Endothelial cell of umbilical vein (primary cell): Measurements from ENCODE around the gene CD80. TPM values are rescaled to one million over a fixed set of nuclear protein-coding genes. Genes with fewer than 3 reads are reported as not detected.

ENCODE experiments used
- BruUV-seq: library from RNA; stranded (reverse); fragments of 400-500 nt; replicated peaks from 2 replicates; lab custom pipeline; 2021; lab: Mats Ljungman, UMichigan
- CTCF ChIA-PET: fragments of 300-600, 350-600 bp; sonication (Branson Sonifier 250); formaldehyde crosslinking; loops from one replicate; lab custom pipeline; 2021; ENCODE audit warnings: antibody characterized with exemption, inconsistent platforms; lab: Charles Lee
- POLR2A ChIA-PET: fragments of 300-600, 350-600 bp; sonication (Branson Sonifier 250); formaldehyde crosslinking; loops from one replicate; lab custom pipeline; 2021; ENCODE audit warnings: antibody characterized with exemption, inconsistent platforms; lab: Charles Lee
- DNase-seq: peaks from one replicate; pipeline ENCODE4 v3.0.0-alpha.2; 2011; ENCODE audit warnings: low read depth, low spot score
- FAIRE-seq: peaks from 2 replicates; lab custom pipeline; 2011; peaks lifted over from hg19 to GRCh38; lab: Jason Lieb, UNC
- H2AFZ ChIP-seq: 2 replicates; pipeline ENCODE4 v1.6.0; 2012; ENCODE audit warnings: low read depth, low read length, control low read depth, inconsistent platforms
- H3K27ac ChIP-seq: 2 replicates; pipeline ENCODE4 v1.5.1; 2011; ENCODE audit warnings: low read depth, mild to moderate bottlenecking, control low read depth, low read length, moderate library complexity; ENCODE audit not compliant: insufficient read depth
- H3K27me3 ChIP-seq, 2 experiments: 2 replicates each; pipeline versions ENCODE4 v1.6.0 to v1.6.1; 2011; ENCODE audit warnings: low read length in 2 of 2, mixed read lengths in 1 of 2; ENCODE audit not compliant: control insufficient read depth in 2 of 2, insufficient read depth in 2 of 2
- H3K36me3 ChIP-seq, 2 experiments: 2 replicates in 1 of 2; 3 replicates in 1 of 2; pipeline ENCODE4 v1.5.1; 2011; ENCODE audit warnings: low read length in 2 of 2, mild to moderate bottlenecking in 1 of 2, moderate library complexity in 1 of 2; ENCODE audit not compliant: control insufficient read depth in 2 of 2, insufficient read depth in 2 of 2; ENCODE audit errors: extremely low read depth in 1 of 2
- H3K4me1 ChIP-seq: 3 replicates; pipeline ENCODE4 v1.5.1; 2011; ENCODE audit warnings: mild to moderate bottlenecking, low read length; ENCODE audit not compliant: control insufficient read depth, insufficient read depth; ENCODE audit errors: extremely low read depth
- H3K4me2 ChIP-seq: 2 replicates; pipeline ENCODE4 v1.6.1; 2011; ENCODE audit warnings: low read length, control low read depth, mixed read lengths; ENCODE audit not compliant: insufficient read depth
- H3K4me3 ChIP-seq, 3 experiments: fragments of 200-600 bp in 1 of 3; sonication (generic), shearing (Covaris generic) in 1 of 3; replicated peaks in 1 of 3; 2 replicates each; pipeline ENCODE4 v1.5.1; 2011 to 2016; ENCODE audit warnings: control low read depth in 3 of 3, low read length in 3 of 3, mild to moderate bottlenecking in 2 of 3, inconsistent platforms in 1 of 3, low read depth in 1 of 3, moderate library complexity in 1 of 3; ENCODE audit not compliant: insufficient read depth in 1 of 3
- H3K79me2 ChIP-seq: 2 replicates; pipeline ENCODE4 v1.6.0; 2012; ENCODE audit warnings: low read length, inconsistent platforms; ENCODE audit not compliant: control insufficient read depth, insufficient read depth
- H3K9ac ChIP-seq: replicated peaks from 2 replicates; pipeline ENCODE3; 2011; ENCODE audit warnings: low read length, control low read depth; ENCODE audit not compliant: insufficient read depth; ENCODE audit errors: extremely low read depth
- H3K9me1 ChIP-seq: replicated peaks from 3 replicates; pipeline ENCODE4 v1.6.0; 2011; ENCODE audit warnings: mild to moderate bottlenecking, low read length; ENCODE audit not compliant: control insufficient read depth, insufficient read depth; ENCODE audit errors: extremely low read depth
- H3K9me3 ChIP-seq: replicated peaks from 2 replicates; pipeline ENCODE4 v1.5.1; 2012; ENCODE audit warnings: low read length, inconsistent platforms; ENCODE audit not compliant: control insufficient read depth, insufficient read depth
- H4K20me1 ChIP-seq: replicated peaks from 2 replicates; pipeline ENCODE3; 2011; ENCODE audit warnings: mild to moderate bottlenecking, low read length; ENCODE audit not compliant: control insufficient read depth, insufficient read depth; ENCODE audit errors: extremely low read depth
- FOS ChIP-seq: IDR thresholded peaks from 2 replicates; pipeline ENCODE4 v1.6.1; 2011; ENCODE audit warnings: mild to moderate bottlenecking, low read length, moderate library complexity, borderline replicate concordance; ENCODE audit not compliant: insufficient read depth
- GATA2 ChIP-seq: IDR thresholded peaks from 2 replicates; pipeline ENCODE4 v1.7.0; 2011; ENCODE audit warnings: low read depth, mild to moderate bottlenecking, moderate library complexity, mixed read lengths, low read length; ENCODE audit not compliant: insufficient read length, insufficient read depth
- MYC ChIP-seq: IDR thresholded peaks from one replicate; pipeline ENCODE4 v1.6.1; 2011; ENCODE audit warnings: mild to moderate bottlenecking, low read depth, low read length
- POLR2A ChIP-seq: IDR thresholded peaks from 2 replicates; pipeline ENCODE4 v1.6.1; 2012; ENCODE audit warnings: low read depth, mild to moderate bottlenecking, control low read depth, low read length
- POLR2AphosphoS5 ChIP-seq: IDR thresholded peaks from 2 replicates; pipeline ENCODE4 v1.6.1; 2012; ENCODE audit warnings: low read depth, mild to moderate bottlenecking, control low read depth, low read length, moderate library complexity; ENCODE audit not compliant: insufficient read depth
- dilution Hi-C: fragments of 300-500 bp; cut with MboI; formaldehyde crosslinking; loops from one replicate; pipeline ENCODE4 v1.15.0; 2019; ENCODE audit warnings: low sequenced_read_pairs; ENCODE audit not compliant: extremely low pct_ligation_motif_present
- intact Hi-C: fragments of 100-400 bp; cut with micrococcal nuclease; formaldehyde crosslinking; loops from one replicate; pipeline ENCODE4 v1.10.0; 2022
- polyA plus RNA-seq, 4 experiments: library from polyadenylated mRNA; depleted of rRNA in 3 of 4; stranded (reverse) in 3 of 4; unstranded in 1 of 4; fragments of >200 nt; gene quantifications; 2 replicates each; pipeline versions ENCODE4 v1.2.1 to v1.2.3, GENCODE V29; 2011 to 2012; ENCODE audit warnings: missing spikeins in 1 of 4
- total RNA-seq: library from RNA; stranded (reverse); gene quantifications from 2 replicates; pipeline ENCODE4 v1.2.3, GENCODE V29; 2021
- TF ChIP-seq, protein P1 (sequence below): IDR thresholded peaks from 2 replicates; pipeline ENCODE4 v1.6.1; 2011; ENCODE audit not compliant: insufficient read depth, insufficient read length
- TF ChIP-seq, protein P2 (sequence below), 2 donors: IDR thresholded peaks; 1 replicate in 1 of 2; 2 replicates in 1 of 2; pipeline ENCODE4 v1.5.1; 2011; ENCODE audit warnings: low read length in 2 of 2, mild to moderate bottlenecking in 2 of 2, moderate library complexity in 2 of 2, control low read depth in 1 of 2, inconsistent platforms in 1 of 2, low read depth in 1 of 2; ENCODE audit not compliant: insufficient read depth in 1 of 2; ENCODE audit errors: extremely low read depth in 1 of 2

CD80 gene
- total and polyA plus RNA-seq, 2 donors (not counting 3 experiments of a cell fraction or from before 2014, with no cell fraction given), result not detected

DNA sequence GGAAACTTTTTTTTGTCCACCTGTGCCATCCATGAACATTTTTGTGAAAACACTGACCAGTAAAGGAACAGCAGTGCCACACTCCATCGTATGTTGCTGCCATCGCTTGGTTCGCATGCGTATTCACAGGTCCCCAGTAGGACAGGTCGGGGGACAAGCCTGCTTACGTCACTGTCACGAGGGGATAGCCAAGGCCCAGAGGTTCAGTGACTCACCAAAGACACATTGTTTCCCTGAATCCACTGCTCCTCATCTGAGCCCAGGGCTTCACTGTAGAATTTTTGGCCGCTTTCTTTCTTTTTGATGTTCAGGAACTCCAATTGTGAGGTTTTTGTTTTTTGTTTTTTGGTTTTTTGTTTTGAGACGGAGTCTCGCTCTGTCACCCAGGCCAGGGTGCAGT, 25.8 kb upstream of the CD80 start:
- no TSS peak for BruUV-seq
- H2AFZ ChIP-seq, result no peak overlapping the region
- DNase-seq (no peak), FAIRE-seq (no peak)
- H3K36me3 ChIP-seq, result no peaks in the 10 kb centered on the region
- no peaks in the 10 kb centered on the region for H3K4me1 ChIP-seq
- CTCF ChIA-PET, result no interaction called here
- no peaks in the 10 kb centered on the region for H3K27me3 ChIP-seq
- H3K4me3 ChIP-seq, result no peak overlapping the region
- H3K9me1 ChIP-seq, result no peaks in the 10 kb centered on the region
- H3K9me3 ChIP-seq, result no peaks in the 10 kb centered on the region
- no peaks in the 10 kb centered on the region for H3K79me2 ChIP-seq
- TF ChIP-seq GATA2 (no peak), POLR2A (no peak), FOS (no peak), MYC (no peak), POLR2AphosphoS5 (no peak)
- TF ChIP-seq, protein P1, sequence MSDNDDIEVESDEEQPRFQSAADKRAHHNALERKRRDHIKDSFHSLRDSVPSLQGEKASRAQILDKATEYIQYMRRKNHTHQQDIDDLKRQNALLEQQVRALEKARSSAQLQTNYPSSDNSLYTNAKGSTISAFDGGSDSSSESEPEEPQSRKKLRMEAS, result no peak
- TF ChIP-seq, protein P2, sequence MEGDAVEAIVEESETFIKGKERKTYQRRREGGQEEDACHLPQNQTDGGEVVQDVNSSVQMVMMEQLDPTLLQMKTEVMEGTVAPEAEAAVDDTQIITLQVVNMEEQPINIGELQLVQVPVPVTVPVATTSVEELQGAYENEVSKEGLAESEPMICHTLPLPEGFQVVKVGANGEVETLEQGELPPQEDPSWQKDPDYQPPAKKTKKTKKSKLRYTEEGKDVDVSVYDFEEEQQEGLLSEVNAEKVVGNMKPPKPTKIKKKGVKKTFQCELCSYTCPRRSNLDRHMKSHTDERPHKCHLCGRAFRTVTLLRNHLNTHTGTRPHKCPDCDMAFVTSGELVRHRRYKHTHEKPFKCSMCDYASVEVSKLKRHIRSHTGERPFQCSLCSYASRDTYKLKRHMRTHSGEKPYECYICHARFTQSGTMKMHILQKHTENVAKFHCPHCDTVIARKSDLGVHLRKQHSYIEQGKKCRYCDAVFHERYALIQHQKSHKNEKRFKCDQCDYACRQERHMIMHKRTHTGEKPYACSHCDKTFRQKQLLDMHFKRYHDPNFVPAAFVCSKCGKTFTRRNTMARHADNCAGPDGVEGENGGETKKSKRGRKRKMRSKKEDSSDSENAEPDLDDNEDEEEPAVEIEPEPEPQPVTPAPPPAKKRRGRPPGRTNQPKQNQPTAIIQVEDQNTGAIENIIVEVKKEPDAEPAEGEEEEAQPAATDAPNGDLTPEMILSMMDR (IDR thresholded peaks at IDR 0.05; ENCODE audit: extremely low read depth in 1 of 2, insufficient read depth in 1 of 2, low read depth in 1 of 2, low read length in 2 of 2), result no peak
- POLR2A ChIA-PET, result no interaction called here
- no peak overlapping the region for H3K27ac ChIP-seq
- no peak overlapping the region for H3K4me2 ChIP-seq
- intact Hi-C loops (no loop called here), dilution Hi-C loops (no loop called here)
- no peak overlapping the region for H3K9ac ChIP-seq
- no peaks in the 10 kb centered on the region for H4K20me1 ChIP-seq
